GM19468 (cell line): ENCODE results near the gene NPIPB8.
"Not testable (repeated sequence)": the region's sequence is repeated elsewhere in the genome, so short reads cannot be mapped to it uniquely, and the experiment has no call there.

Experiments used
- ATAC-seq: cut with Tn5 transposase; IDR thresholded peaks from one replicate; pipeline ENCODE4 v1.9.1; 2021; ENCODE audit warnings: mild to moderate bottlenecking, moderate library complexity, moderate number of reproducible peaks; ENCODE audit not compliant: unreplicated experiment; ENCODE audit errors: extremely low read depth

NPIPB8 gene

GRCh38 chr16:28622532-28623171, 15.2 kb upstream of the NPIPB8 start:
- not testable (repeated sequence) for ATAC-seq

- no peak for ATAC-seq
Observed at GRCh38 chr16:28623172-28623711, 14.6 kb upstream of the NPIPB8 start.

- not testable (repeated sequence) for ATAC-seq
Observed at GRCh38 chr16:28630905-28631304, 7.0 kb upstream of the NPIPB8 start.

GRCh38 chr16:28636093-28636823, 1.6 kb upstream of the NPIPB8 start:
- ATAC-seq: not testable (repeated sequence)

- ATAC-seq: not testable (repeated sequence)
Observed at GRCh38 chr16:28638359-28638758, 494 bp downstream of the NPIPB8 start.

GRCh38 chr16:28639959-28640358, 2.1 kb downstream of the NPIPB8 start:
- ATAC-seq: not testable (repeated sequence)

- not testable (repeated sequence) for ATAC-seq
Observed at GRCh38 chr16:28666264-28666663, 28.4 kb downstream of the NPIPB8 start.

- not testable (repeated sequence) for ATAC-seq
Observed at GRCh38 chr16:28667480-28667879, 29.6 kb downstream of the NPIPB8 start.

- not testable (repeated sequence) for ATAC-seq
Observed at GRCh38 chr16:28668199-28668598, 30.3 kb downstream of the NPIPB8 start.

GRCh38 chr16:28688327-28688952, 50.6 kb downstream of the NPIPB8 start:
- not testable (repeated sequence) for ATAC-seq

- ATAC-seq: not testable (repeated sequence)
Observed at GRCh38 chr16:28689425-28689824, 51.6 kb downstream of the NPIPB8 start.

- not testable (repeated sequence) for ATAC-seq
Observed at GRCh38 chr16:28691722-28692121, 53.9 kb downstream of the NPIPB8 start.

GRCh38 chr16:28693257-28693950, 55.5 kb downstream of the NPIPB8 start:
- ATAC-seq: not testable (repeated sequence)

- ATAC-seq: not testable (repeated sequence)
Observed at GRCh38 chr16:28699792-28700191, 61.9 kb downstream of the NPIPB8 start.

- not testable (repeated sequence) for ATAC-seq
Observed at GRCh38 chr16:28700349-28700748, 62.5 kb downstream of the NPIPB8 start.

- ATAC-seq: not testable (repeated sequence)
Observed at GRCh38 chr16:28701384-28701783, 63.5 kb downstream of the NPIPB8 start.

- not testable (repeated sequence) for ATAC-seq
Observed at GRCh38 chr16:28704246-28704645, 66.4 kb downstream of the NPIPB8 start.
